SIG-M5 (cell line): ENCODE measurements around the gene IGSF3.
"Not testable (repeated sequence)": the region's sequence is repeated elsewhere in the genome, so short reads cannot be mapped to it uniquely, and the experiment has no call there.

Source experiments
- DNase-seq: peaks from one replicate; lab custom pipeline; 2025; lab: John Stamatoyannopoulos, UW

Gene IGSF3

DNA sequence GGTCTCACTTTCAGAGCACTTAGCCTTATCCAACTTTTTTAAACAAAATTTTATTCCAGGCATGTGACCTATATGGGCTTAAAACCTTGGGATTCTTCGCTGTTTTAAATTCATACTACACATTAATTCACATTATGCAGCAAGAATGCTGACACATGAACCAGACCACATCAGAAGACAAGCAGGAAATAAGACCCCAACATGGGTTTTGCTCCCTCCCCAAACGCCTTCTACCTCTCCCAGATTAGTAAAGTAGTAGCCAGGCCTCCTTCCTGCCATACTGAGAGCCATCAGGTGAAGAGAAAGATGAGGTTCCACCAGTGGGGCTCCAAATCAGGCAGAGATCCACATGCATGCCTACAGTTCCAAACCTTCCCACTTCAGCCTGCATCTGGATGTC, 3.7 kb downstream of the IGSF3 start:
- DNase-seq: no peak

DNA sequence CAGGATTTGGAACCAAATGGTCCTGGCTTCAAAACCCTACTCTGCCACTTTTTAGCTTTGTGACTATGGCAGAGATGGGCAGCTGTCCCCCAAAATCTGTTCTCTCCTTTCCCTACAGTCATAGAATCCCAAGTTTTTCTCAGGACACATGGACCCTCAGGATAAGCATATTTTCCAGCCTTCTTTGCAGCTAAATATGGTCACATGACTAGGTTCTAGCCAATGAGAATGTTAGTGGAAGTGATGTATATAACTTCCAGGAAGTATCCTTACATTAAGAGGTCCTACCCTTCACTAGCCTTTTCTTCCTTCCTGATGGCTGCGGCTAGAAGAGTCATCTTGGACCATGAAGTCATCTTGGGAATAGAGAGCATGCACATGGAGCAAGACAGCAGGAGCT, 5.9 kb downstream of the IGSF3 start:
- no peak for DNase-seq

DNA sequence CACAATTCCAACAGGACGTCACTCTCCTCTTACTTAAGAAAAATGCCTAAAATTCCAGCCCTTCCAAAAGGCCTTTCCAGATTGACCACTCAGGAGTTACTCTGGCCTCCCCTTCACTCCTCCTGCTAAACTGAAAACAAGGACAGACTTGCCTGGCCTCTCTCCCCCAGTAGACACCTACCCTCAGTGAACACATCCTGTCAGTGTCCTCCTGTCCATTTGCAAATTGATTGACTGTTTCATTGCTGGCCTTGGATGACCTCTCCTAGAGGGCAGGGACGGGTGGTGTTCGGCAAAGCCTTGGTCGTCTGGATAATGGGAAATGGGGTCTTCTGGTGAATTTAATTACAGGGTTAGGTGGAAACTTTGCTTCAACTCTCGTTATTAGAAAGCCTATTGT, 8.9 kb downstream of the IGSF3 start:
- not testable (repeated sequence) for DNase-seq

DNA sequence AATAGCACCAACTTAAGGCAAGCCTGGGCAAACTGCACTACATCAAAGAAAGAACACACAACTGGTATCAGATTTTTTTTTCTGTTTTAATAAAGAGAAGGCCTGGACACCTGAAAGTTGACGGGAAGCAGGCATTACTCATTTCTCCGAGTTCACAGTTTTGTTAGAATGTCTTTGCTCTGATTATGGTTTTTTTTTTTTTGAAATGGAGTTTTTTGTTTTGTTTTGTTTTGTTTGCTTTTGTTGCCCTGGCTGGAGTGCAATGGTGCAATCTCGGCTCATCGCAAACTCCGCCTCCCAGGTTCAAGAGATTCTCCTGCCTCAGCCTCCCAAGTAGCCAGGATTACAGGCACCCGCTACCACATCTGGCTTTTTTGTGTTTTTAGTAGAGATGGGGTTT, 9.7 kb downstream of the IGSF3 start:
- DNase-seq: not testable (repeated sequence)

DNA sequence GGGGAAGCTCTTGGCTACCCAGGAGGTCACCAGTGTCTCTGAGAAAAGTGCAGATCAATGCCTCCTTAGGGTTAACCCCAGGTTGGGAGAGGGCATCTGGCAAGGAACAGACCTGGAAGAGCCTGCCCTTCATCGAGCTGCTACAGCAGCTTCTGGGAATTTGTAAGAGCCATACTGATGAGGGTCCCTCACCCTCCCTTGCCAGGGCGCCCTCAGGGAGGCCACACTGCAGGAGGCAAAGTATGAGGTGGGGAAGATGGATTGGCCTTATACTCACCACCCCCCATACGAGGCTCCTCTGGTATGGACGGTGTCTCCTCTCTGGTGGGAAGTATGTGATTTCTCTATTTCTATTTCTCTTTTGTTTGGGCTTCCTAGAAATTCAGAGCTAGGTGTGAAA, 13.2 kb downstream of the IGSF3 start:
- DNase-seq: no peak

DNA sequence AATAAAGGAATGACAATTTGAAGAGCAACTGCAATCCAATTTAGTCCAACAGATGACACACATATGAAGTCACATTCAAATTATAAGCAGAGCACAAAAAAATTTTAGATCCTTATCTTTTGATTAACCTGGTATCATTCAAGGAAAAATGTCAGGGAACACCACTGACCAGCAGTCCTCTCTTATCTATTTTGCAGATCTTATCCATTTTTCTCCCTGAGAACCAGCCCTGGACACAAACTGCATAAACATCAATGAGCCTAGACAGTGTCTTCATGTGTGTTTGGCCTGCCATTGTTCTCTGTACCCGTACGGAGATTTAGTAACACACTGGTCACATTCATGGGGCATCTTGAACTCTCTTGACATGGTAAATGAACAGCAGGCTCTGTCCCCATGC, 14.9 kb downstream of the IGSF3 start:
- DNase-seq: not testable (repeated sequence)

DNA sequence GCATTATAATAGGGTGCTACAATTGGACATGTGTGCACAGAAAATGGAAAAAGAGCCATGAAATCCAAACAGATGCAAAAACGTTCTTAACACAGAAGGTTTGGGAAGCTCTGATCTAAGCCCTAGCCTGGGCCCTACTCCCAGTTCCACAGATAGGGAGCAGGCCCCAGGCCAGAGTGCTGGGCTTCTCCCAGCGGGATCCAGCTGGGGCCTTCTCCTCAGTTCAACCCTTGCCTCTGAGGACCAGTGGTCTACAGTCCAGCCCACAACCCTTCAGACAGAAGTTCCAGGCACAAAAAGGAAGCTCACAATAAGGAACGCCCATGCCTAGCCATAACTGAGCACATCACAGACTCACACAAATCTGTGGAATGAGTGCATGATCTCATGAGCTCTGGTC, 16.8 kb downstream of the IGSF3 start:
- not testable (repeated sequence) for DNase-seq

DNA sequence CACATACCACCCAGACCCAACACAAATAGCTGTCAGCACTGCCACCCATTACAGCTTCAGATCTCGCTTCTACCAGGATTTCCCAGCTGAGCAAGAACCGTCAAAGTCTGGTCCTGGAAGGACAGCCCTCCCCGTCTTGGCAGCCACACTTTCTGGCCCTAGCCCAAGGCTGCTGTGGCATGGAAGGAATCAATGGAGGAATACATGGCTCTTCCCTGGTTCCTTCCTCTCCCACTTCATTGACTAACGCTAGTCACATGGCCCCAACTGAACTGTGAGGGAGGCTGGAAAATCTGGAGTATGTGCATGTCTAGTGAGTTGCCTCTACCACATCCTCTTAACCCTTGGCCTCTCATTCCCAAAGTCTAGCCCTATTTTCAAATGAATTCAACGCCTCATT, 18.5 kb downstream of the IGSF3 start:
- DNase-seq: not testable (repeated sequence)

DNA sequence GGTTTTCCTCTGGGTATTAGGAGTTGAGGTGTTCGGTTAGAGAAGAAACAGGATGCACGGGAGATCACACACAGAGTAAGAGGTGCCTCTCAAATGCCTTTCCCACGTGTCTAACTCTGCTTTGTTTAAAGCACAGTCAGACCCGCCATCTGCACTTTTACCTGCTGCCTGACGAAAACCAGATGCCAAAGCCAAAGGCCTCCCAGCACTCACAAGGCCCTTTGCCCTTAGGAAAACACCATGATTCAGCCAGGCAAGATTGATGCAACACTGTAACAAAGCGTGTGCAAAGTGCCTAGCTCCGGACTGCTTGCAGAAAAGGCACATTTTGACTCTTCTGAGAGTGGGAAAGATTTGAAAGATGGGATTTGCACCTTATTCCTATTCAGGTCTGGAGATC, 19.2 kb downstream of the IGSF3 start:
- DNase-seq: not testable (repeated sequence)

DNA sequence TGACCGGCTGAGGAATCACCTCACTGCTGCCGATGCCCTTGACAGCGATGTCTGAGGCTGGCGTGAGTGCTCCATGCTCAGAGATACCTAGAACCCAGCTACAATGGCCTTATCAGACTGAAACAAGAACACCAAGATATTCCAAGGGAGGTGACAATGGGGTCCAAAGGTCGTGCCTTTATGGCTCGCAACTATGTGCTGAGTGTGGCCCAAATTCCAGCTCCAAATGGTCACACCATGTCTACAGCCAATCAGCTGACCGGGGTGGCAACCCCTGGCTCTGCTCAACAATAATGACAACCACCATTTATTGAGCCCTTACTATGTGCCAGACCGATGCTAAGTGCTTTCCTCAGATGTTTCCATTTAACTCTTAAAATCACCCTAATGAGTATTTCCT, 20.3 kb downstream of the IGSF3 start:
- not testable (repeated sequence) for DNase-seq

DNA sequence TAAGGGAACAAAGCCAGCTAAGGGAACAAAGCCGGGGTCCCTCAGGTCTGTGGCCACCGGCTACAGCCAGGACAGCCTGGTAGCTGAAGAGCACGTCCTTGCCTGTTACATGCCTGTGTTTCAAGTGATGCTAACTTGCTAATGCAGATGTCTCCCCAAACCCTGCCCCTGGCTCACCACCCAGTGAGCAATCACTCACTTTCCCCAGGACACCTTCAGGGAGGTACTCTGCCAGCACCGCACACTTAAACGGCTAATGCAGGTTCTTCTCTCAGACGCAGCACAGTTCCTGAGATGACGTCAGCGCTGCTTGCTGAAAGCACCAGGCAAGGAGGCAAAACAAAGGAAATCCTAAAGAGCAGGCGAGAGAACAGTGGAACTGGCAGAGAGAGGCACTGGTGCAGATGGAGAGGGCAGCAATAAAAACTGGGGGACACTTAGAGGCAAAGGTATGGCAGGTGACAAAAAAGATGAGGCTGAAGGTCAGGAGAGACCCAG, 20.8 kb downstream of the IGSF3 start:
- not testable (repeated sequence) for DNase-seq

DNA sequence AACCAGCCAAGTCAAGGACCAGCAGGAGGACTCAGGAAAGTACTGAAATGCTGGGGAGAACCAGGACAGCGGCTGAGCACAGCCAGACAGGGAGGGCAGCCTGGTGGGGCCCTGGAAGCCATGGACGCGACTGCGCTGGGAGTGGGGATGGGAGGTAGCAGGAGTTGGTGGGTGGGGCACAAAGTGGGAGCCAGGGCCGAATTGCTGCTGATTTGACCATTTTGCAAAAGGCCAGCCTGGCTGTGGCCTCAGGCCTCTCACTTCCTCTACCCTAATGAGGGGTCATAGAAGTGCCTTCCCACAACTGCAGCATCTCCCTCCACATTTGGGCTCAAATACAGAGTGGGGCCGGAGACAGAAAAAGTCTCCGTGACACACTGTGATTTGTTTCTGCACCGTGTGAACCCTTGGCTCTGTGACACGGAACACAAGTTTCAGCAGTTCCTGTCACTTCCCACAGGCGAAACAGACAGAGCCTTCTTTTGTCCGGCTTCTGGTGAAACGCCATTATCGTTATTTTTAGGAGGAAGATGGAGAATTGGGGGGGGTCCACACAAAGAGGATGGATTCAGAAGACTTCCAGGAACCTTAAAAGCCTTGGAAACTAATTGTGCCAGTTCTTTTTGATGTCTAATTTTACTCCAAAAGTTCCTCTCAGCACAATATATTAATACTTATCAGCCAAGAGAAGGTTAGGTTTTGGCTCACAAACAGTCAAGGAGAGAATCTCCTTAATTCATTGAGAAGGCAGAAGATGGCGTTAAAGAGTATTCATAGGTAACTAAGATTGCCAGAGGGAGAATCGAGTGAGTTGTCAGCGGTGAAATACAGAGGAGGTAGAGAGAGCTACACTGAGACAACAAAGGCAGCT, 21.5 kb downstream of the IGSF3 start:
- DNase-seq: not testable (repeated sequence)

DNA sequence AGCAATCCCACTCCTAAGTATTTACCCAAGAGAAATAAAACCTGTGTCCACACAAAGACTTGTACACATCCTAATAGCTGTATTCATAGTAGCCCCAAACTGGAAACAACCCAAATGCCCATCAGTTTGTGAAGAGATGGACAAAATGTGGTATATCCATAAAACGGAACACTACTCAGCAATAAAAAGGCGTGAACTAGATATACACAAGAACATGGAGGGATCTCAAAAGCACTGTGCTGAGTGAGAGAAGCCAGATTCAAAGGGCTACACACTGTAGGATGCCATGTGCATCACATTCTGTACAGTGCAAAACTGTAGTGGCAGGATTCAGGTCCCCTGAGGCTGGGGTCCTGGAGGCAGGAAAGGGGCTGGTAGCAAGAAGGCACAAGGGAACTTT, 22.5 kb downstream of the IGSF3 start:
- not testable (repeated sequence) for DNase-seq

DNA sequence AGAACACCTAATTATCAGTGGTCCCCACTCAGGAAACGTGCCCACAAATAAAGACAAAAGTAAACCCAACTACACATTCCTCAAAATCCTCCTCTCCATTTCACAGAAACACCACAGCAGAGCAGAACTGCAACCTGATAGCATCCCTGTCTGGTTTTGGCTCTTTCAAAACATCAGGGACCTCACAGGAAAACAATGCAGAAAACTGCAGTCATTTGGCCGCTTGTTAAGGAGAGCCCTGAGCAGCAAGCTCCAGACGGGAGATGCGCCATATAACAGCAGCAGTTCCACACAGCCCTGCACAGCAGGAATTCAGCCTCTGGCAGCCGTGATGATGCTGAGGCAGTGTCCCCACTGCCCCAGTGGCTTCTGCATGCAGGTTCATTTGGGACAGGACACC, 23.4 kb downstream of the IGSF3 start:
- DNase-seq: not testable (repeated sequence)

DNA sequence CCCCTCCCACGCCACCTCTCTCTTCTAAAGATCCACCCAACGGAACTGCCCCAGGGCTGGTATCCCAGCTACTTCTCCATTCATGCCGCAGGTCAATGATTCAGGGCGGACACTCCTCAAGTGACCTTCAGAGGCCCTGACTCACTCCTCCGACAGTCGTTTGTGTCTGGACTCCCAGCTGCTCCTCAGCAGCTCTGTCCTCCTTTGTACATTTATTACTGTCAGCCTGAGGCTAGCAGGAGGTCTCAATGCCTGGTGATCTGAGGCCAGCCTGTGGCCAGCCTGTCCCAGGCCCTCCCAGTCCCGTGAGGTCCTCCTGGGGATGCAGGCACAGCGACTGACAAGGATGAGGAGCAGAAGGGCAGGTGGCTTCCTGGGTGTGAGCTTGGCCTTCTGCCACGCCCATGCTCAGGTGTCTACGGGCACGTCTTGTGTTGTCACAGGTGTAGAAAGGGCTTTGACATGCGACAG, 24.2 kb downstream of the IGSF3 start:
- DNase-seq: not testable (repeated sequence)

DNA sequence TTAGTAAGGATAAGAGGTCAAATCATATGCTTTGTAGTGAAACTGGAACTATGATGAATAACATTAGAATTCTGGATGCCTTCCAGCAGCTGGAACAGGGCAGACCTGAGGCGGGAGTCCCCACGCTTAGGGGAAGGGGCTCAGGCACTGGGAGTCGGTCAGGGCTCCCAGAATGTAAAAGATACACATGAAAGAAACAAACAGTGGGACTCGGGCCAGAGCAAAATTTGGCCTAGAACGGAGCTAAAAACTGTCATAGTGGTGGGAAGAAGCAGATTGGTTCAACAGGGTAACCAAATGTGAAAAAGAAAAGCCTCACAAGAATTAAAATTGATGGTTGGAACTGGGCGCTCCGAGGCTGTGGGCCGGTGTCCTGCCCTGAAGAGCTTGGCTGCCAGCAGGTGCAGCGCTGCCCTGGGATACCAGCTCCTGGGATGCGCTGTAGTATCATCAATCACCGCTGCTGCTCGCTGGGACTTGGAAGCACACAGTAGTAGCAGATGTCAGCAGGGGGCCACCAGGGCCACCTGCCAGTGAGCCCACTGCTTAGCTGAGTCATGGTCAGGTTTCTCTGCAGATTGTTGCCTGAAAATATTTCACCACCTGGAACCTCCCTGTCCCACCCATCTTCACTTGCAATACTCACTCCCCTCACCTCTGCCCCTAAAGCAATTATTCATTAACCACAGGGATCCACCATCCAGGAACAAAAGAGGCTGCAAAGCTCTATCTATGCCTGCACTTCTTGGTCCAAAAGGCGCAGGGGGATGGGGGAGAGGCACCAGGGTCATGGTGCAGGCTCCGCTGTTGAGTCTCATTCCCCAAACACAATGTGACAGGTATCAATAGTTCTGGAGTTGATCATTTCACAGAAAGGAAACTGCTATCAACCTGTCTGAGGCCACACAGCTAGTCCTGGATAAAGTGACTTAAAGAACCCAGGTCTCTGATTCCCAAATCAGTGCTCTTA, 24.9 kb downstream of the IGSF3 start:
- not testable (repeated sequence) for DNase-seq

DNA sequence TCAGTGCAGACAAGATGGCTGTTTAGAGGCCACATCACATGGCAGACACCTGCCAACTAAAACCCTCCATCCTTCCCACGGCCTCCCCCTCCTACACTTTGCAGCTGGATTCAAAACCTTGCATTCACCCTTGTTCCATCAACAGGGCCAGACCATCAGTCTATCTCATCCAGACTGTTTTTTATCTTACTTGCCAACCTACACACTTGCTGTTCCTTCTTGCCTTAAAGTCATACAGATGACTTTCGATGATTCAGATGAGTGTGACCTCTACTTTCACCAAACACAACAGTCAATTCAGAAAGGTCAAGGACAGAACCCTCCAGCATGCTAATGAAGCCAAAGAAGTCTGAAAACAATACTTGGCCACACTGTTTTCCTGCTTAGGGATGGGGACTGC, 29.9 kb downstream of the IGSF3 start:
- not testable (repeated sequence) for DNase-seq

DNA sequence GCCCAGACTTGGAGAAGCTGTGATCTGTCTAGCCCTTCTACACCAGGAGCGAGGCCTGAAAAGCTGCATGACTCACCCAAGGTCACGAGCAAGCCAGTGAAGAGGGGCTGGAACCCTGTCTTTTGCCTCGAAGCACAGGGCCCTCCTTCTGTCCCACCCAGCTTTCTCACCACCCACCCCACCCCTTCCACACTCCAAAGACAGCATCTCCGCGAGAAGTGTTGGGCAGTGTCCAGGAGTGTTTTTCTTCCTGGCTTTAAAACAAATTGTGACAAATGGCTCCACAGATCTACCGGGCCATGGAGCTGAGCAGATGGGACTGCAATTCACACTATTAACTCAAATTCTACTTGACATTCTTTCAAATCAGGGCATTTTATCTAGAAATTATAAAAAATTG, 30.9 kb downstream of the IGSF3 start:
- DNase-seq: not testable (repeated sequence)

DNA sequence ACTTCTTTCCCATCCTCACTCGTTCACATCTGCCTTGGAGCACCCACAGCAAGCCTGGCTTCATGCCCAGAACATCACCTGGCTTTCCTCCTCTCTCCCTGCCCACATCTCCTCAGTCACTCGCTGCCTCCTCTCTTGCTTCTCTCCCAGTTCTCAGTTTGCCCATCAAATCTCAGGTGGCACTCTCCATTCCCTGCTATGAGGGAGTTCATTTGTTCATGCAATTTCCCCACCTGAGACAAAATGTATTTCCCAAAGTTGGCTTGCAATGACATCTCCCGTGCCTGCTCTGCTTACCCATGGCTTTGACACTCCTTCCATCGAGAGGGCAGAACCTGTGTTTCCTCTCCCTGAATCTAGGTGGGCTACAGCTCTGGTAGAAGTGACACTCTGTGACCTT, 33.1 kb downstream of the IGSF3 start:
- not testable (repeated sequence) for DNase-seq

DNA sequence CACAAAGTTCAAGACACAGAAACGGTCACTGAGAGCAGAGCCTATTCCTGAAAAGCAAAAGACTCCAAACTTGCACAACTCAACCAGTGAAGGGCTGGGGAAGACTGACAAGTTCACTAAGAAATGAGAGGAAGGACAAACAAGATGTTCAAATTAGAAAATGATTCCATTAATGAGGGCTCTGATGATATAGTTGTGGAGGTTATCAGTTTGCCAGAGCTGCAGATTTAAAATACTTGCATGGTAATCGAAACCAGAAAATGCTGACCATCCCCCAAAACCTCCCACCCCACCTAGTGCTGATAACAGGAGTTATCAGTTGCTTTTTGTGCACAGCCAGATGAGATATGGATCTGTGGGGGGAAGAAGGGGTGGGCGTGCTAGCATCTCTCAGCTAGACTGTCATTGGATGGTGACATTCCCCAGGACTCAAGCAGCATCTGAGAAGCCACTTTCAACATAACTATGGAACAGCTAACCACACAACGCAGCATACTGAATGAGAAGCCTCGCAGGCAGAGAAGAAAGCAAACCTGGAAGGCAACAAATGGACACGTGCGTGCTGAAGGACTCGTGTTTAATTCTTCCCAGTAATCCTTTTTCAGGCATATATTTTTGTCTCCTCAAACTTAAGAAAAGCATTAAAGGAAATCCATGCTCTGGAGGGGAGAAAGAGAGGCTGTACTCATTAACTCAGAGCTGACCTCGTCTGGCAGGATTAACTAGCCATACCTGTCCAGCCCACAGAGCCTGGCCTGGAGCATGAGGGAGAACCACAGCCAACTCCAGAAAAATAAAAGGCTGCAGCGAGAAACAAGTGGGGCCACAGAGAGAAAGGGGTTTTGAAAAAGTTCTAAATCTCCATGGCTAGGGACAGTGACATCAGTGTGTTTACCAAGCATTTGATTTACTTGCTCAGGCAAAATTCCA, 35.3 kb downstream of the IGSF3 start:
- not testable (repeated sequence) for DNase-seq

DNA sequence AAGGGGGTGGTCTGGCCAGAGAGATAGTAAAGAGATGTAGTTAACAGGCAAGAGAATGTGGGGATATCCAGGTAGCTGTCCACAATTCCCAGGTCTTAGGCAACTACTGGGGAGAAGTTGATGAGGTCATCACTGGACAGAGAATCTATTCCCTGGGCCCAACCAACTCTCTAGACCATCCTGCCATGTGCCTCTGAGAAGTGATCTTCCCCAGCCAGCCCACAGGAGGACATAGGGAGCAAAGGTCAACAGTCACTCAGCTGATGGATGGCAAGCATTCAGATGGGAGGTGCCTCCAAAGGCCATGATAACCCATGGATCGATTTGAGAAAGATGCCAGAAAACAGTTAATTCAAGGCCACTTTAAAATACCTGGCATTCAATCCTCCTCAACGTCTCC, 36.0 kb downstream of the IGSF3 start:
- DNase-seq: not testable (repeated sequence)
